ENCODE data around the gene MMP23B.
A peak's percentile ranks its signal among the peaks of the same experiment; 100 is the strongest.
"Not testable (repeated sequence)": the region's sequence is repeated elsewhere in the genome, so short reads cannot be mapped to it uniquely, and the experiment has no call there.

The MMP23B gene

GRCh38 chr1:1628754-1629429 is 3.1 kb upstream of the MMP23B start:
- Histone ChIP-seq H3K27ac (ENCODE audit: insufficient read depth in 1 of 2, low read depth in 1 of 2, low read length in 2 of 2, poor library complexity in 1 of 2, severe bottlenecking in 2 of 2) (no peak overlapping the region), H3K27me3 (replicated peaks in 2 of 5; ENCODE audit: control insufficient read depth in 4 of 5, insufficient read depth in 5 of 5, low read length in 4 of 5) (peaks cover 0 to 18% (median 0%) of the 10 kb centered on the region in 5 experiments), H3K9me3 (ENCODE audit: control extremely low read depth in 1 of 5, control insufficient read depth in 4 of 5, insufficient read depth in 2 of 5, low read depth in 1 of 5, low read length in 4 of 5) (no peaks in the 10 kb centered on the region), H3K36me3 (ENCODE audit: control insufficient read depth in 4 of 4, insufficient read depth in 4 of 4, low read length in 3 of 4) (peaks cover 0 to 3% (median 0%) of the 10 kb centered on the region in 4 experiments), H3K4me1 (ENCODE audit: control extremely low read depth in 1 of 4, control insufficient read depth in 4 of 4, insufficient read depth in 4 of 4, low read length in 3 of 4) (peaks cover 0 to 31% (median 13%) of the 10 kb centered on the region in 4 experiments), H3K4me3 (ENCODE audit: control insufficient read depth in 1 of 7, extremely low read depth in 1 of 7, insufficient read depth in 4 of 7, low read depth in 2 of 7, low read length in 6 of 7) (peak overlapping the region in 5 of 7 experiments; percentile 10 to 67 (median 36))
- peak in 1 of 3 donors; percentile 28 for DNase-seq
- POLR2A ChIA-PET, result interaction anchor here (3.0 kb wide), 1 partner anchor 14 kb away, joined by 20 read pairs; the partner anchor contains the start of gene MIB2
- 34% methylated on average over 48 of the region's 53 CpGs for WGBS (ENCODE audit: insufficient coverage)
- CTCF ChIA-PET, result interaction anchor here (1.0 to 1.5 kb wide), 3 partner anchors 8 to 30 kb away, joined by 3 to 5 read pairs (median 4); no protein-coding TSS in a partner anchor

GRCh38 chr1:1629430-1630190 is 2.4 kb upstream of the MMP23B start:
- peak in 1 of 3 donors; percentile 51 for DNase-seq
- Histone ChIP-seq H3K9me3 (ENCODE audit: control extremely low read depth in 1 of 5, control insufficient read depth in 4 of 5, insufficient read depth in 2 of 5, low read depth in 1 of 5, low read length in 4 of 5) (no peaks in the 10 kb centered on the region), H3K4me1 (ENCODE audit: control extremely low read depth in 1 of 4, control insufficient read depth in 4 of 4, insufficient read depth in 4 of 4, low read length in 3 of 4) (peaks cover 0 to 31% (median 13%) of the 10 kb centered on the region in 4 experiments), H3K4me3 (ENCODE audit: control insufficient read depth in 1 of 7, extremely low read depth in 1 of 7, insufficient read depth in 4 of 7, low read depth in 2 of 7, low read length in 6 of 7) (peak overlapping the region in 4 of 7 experiments; percentile 19 to 67 (median 35)), H3K27ac (ENCODE audit: insufficient read depth in 1 of 2, low read depth in 1 of 2, low read length in 2 of 2, poor library complexity in 1 of 2, severe bottlenecking in 2 of 2) (no peak overlapping the region), H3K27me3 (replicated peaks in 2 of 5; ENCODE audit: control insufficient read depth in 4 of 5, insufficient read depth in 5 of 5, low read length in 4 of 5) (peaks cover 0 to 18% (median 0%) of the 10 kb centered on the region in 5 experiments), H3K36me3 (ENCODE audit: control insufficient read depth in 4 of 4, insufficient read depth in 4 of 4, low read length in 3 of 4) (peaks cover 0 to 3% (median 0%) of the 10 kb centered on the region in 4 experiments)
- CTCF ChIA-PET, result interaction anchor here (1.0 to 1.5 kb wide), 2 partner anchors 9 to 16 kb away, joined by 4 to 5 read pairs; no protein-coding TSS in a partner anchor
- POLR2A ChIA-PET, result interaction anchor here (0.9 to 3.0 kb wide), 2 partner anchors 14 to 32 kb away, joined by 3 to 20 read pairs; partner anchors contain the start of gene MIB2
- 38% methylated on average over 31 of the region's 48 CpGs for WGBS (ENCODE audit: insufficient coverage)

- DNase-seq, result peak; percentile 93 to 98 (median 98)
- POLR2A ChIA-PET, result interaction anchor here (0.9 to 3.0 kb wide), 2 partner anchors 15 to 32 kb away, joined by 3 to 20 read pairs; partner anchors contain the start of gene MIB2
- H3K9me3 ChIP-seq (ENCODE audit: control extremely low read depth in 1 of 5, control insufficient read depth in 4 of 5, insufficient read depth in 2 of 5, low read depth in 1 of 5, low read length in 4 of 5), result no peaks in the 10 kb centered on the region
- H3K27me3 ChIP-seq (replicated peaks in 2 of 5; ENCODE audit: control insufficient read depth in 4 of 5, insufficient read depth in 5 of 5, low read length in 4 of 5), result peaks cover 0 to 18% (median 0%) of the 10 kb centered on the region in 5 experiments
- H3K27ac ChIP-seq (ENCODE audit: insufficient read depth in 1 of 2, low read depth in 1 of 2, low read length in 2 of 2, poor library complexity in 1 of 2, severe bottlenecking in 2 of 2), result no peak overlapping the region
- WGBS (ENCODE audit: insufficient coverage), result 8% methylated on average over 45 of the region's 81 CpGs
- peaks cover 0 to 31% (median 13%) of the 10 kb centered on the region in 4 experiments for H3K4me1 ChIP-seq (ENCODE audit: control extremely low read depth in 1 of 4, control insufficient read depth in 4 of 4, insufficient read depth in 4 of 4, low read length in 3 of 4)
- H3K36me3 ChIP-seq (ENCODE audit: control insufficient read depth in 4 of 4, insufficient read depth in 4 of 4, low read length in 3 of 4), result peaks cover 0 to 3% (median 0%) of the 10 kb centered on the region in 4 experiments
- peak overlapping the region in 3 of 7 experiments; percentile 31 to 40 (median 38) for H3K4me3 ChIP-seq (ENCODE audit: control insufficient read depth in 1 of 7, extremely low read depth in 1 of 7, insufficient read depth in 4 of 7, low read depth in 2 of 7, low read length in 6 of 7)
- CTCF ChIA-PET, result no interaction called here
Observed at GRCh38 chr1:1630191-1630964, 1.6 kb upstream of the MMP23B start.

GRCh38 chr1:1630965-1631781 is 800 bp upstream of the MMP23B start:
- Histone ChIP-seq H3K27me3 (replicated peaks in 2 of 5; ENCODE audit: control insufficient read depth in 4 of 5, insufficient read depth in 5 of 5, low read length in 4 of 5) (peaks cover 0 to 18% (median 0%) of the 10 kb centered on the region in 5 experiments), H3K9me3 (ENCODE audit: control extremely low read depth in 1 of 5, control insufficient read depth in 4 of 5, insufficient read depth in 2 of 5, low read depth in 1 of 5, low read length in 4 of 5) (no peaks in the 10 kb centered on the region), H3K4me3 (ENCODE audit: control insufficient read depth in 1 of 7, extremely low read depth in 1 of 7, insufficient read depth in 4 of 7, low read depth in 2 of 7, low read length in 6 of 7) (no peak overlapping the region), H3K4me1 (ENCODE audit: control extremely low read depth in 1 of 4, control insufficient read depth in 4 of 4, insufficient read depth in 4 of 4, low read length in 3 of 4) (peaks cover 0 to 31% (median 13%) of the 10 kb centered on the region in 4 experiments), H3K36me3 (ENCODE audit: control insufficient read depth in 4 of 4, insufficient read depth in 4 of 4, low read length in 3 of 4) (peaks cover 0 to 3% (median 0%) of the 10 kb centered on the region in 4 experiments), H3K27ac (ENCODE audit: insufficient read depth in 1 of 2, low read depth in 1 of 2, low read length in 2 of 2, poor library complexity in 1 of 2, severe bottlenecking in 2 of 2) (no peak overlapping the region)
- peak in 1 of 3 donors; percentile 22 for DNase-seq
- WGBS (ENCODE audit: insufficient coverage), result 9% methylated on average over 54 of the region's 79 CpGs
- ChIA-PET POLR2A (interaction anchor here (0.9 to 3.0 kb wide), 2 partner anchors 16 to 33 kb away, joined by 3 to 20 read pairs; partner anchors contain the start of gene MIB2), CTCF (no interaction called here)

- DNase-seq; H3K9me3 ChIP-seq (ENCODE audit: control extremely low read depth in 1 of 5, control insufficient read depth in 4 of 5, insufficient read depth in 2 of 5, low read depth in 1 of 5, low read length in 4 of 5); CTCF ChIA-PET; POLR2A ChIA-PET; H3K27ac ChIP-seq (ENCODE audit: insufficient read depth in 1 of 2, low read depth in 1 of 2, low read length in 2 of 2, poor library complexity in 1 of 2, severe bottlenecking in 2 of 2); H3K4me3 ChIP-seq (ENCODE audit: control insufficient read depth in 1 of 7, extremely low read depth in 1 of 7, insufficient read depth in 4 of 7, low read depth in 2 of 7, low read length in 6 of 7): not testable (repeated sequence)
- Histone ChIP-seq H3K4me1 (ENCODE audit: control extremely low read depth in 1 of 4, control insufficient read depth in 4 of 4, insufficient read depth in 4 of 4, low read length in 3 of 4) (peaks cover 0 to 31% (median 13%) of the 10 kb centered on the region in 4 experiments), H3K36me3 (ENCODE audit: control insufficient read depth in 4 of 4, insufficient read depth in 4 of 4, low read length in 3 of 4) (peaks cover 0 to 12% (median 7%) of the 10 kb centered on the region in 4 experiments), H3K27me3 (replicated peaks in 2 of 5; ENCODE audit: control insufficient read depth in 4 of 5, insufficient read depth in 5 of 5, low read length in 4 of 5) (peaks cover 0 to 18% (median 0%) of the 10 kb centered on the region in 5 experiments)
- WGBS (ENCODE audit: insufficient coverage), result no CpG with 5 or more reads among the region's 35 CpGs
Observed at GRCh38 chr1:1633409-1633808, 1.4 kb downstream of the MMP23B start.

GRCh38 chr1:1634613-1635012 is 2.6 kb downstream of the MMP23B start:
- H3K9me3 ChIP-seq (ENCODE audit: control extremely low read depth in 1 of 5, control insufficient read depth in 4 of 5, insufficient read depth in 2 of 5, low read depth in 1 of 5, low read length in 4 of 5); DNase-seq; H3K27ac ChIP-seq (ENCODE audit: insufficient read depth in 1 of 2, low read depth in 1 of 2, low read length in 2 of 2, poor library complexity in 1 of 2, severe bottlenecking in 2 of 2); H3K4me3 ChIP-seq (ENCODE audit: control insufficient read depth in 1 of 7, extremely low read depth in 1 of 7, insufficient read depth in 4 of 7, low read depth in 2 of 7, low read length in 6 of 7); CTCF ChIA-PET; POLR2A ChIA-PET: not testable (repeated sequence)
- Histone ChIP-seq H3K36me3 (ENCODE audit: control insufficient read depth in 4 of 4, insufficient read depth in 4 of 4, low read length in 3 of 4) (peaks cover 0 to 17% (median 9%) of the 10 kb centered on the region in 4 experiments), H3K4me1 (ENCODE audit: control extremely low read depth in 1 of 4, control insufficient read depth in 4 of 4, insufficient read depth in 4 of 4, low read length in 3 of 4) (peaks cover 0 to 20% (median 8%) of the 10 kb centered on the region in 4 experiments), H3K27me3 (replicated peaks in 2 of 5; ENCODE audit: control insufficient read depth in 4 of 5, insufficient read depth in 5 of 5, low read length in 4 of 5) (peaks cover 0 to 18% (median 0%) of the 10 kb centered on the region in 5 experiments)
- WGBS (ENCODE audit: insufficient coverage), result 93% methylated on average over 3 of the region's 13 CpGs

All from common myeloid progenitor, CD34-positive (primary cell).